Ovary (tissue), 9 donors: ENCODE data around the gene LIMS2. TPM values are rescaled to one million over a fixed set of nuclear protein-coding genes. Genes with fewer than 3 reads are reported as not detected.

ENCODE experiments used
- DNase-seq, 5 donors: peaks; one replicate each; pipeline ENCODE4 v3.0.0-alpha.2; 2019 to 2020
- H3K27ac ChIP-seq, 2 donors: fragments of 200-600 bp; one replicate each; pipeline versions ENCODE4 v1.5.1 to v1.8.0; 2019 to 2022
- H3K27me3 ChIP-seq: fragments of 200-600 bp; one replicate; pipeline ENCODE4 v1.8.0; 2022
- H3K36me3 ChIP-seq: fragments of 200-600 bp; sonication (generic); one replicate; pipeline ENCODE4 v1.5.1; 2019
- H3K4me1 ChIP-seq: one replicate; pipeline ENCODE4 v1.8.1; 2013; ENCODE audit warnings: mild to moderate bottlenecking, moderate library complexity; ENCODE audit not compliant: insufficient read depth
- H3K4me3 ChIP-seq: fragments of 200-600 bp; sonication (generic); one replicate; pipeline ENCODE4 v1.5.1; 2017
- H3K9me3 ChIP-seq, 2 donors: fragments of 200-600 bp in 1 of 2; sonication (generic) in 1 of 2; one replicate each; pipeline versions ENCODE4 v1.5.1 to v1.8.1; 2013 to 2019; ENCODE audit warnings: mild to moderate bottlenecking in 1 of 2, moderate library complexity in 1 of 2
- CTCF ChIP-seq, 3 donors: fragments of 450-650 bp in 2 of 3; fragments of 200-600 bp in 1 of 3; IDR thresholded peaks; one replicate each; pipeline versions ENCODE4 v1.5.1 to v1.8.0; 2016 to 2022; ENCODE audit warnings: antibody characterized with exemption in 3 of 3, mild to moderate bottlenecking in 1 of 3
- EP300 ChIP-seq: sonication (generic); formaldehyde crosslinking; IDR thresholded peaks from one replicate; pipeline ENCODE4 v1.6.1; 2017; ENCODE audit warnings: antibody characterized with exemption
- POLR2A ChIP-seq: fragments of 450-650 bp; IDR thresholded peaks from one replicate; pipeline ENCODE4 v1.6.1; 2017; ENCODE audit warnings: antibody characterized with exemption, mild to moderate bottlenecking, moderate library complexity
- WGBS, 3 donors: extraction: QIAGEN DNeasy Blood & Tissue Kit in 1 of 3; methylation state at CpG; one replicate each; pipeline versions ENCODE4 v1.1.5 to v1.1.7; 2013 to 2017; 5-methylcytosine and 5-hydroxymethylcytosine counted together
- intact Hi-C, 4 donors: fragments of 100-400 bp; cut with DNase I; formaldehyde crosslinking; loops; one replicate each; pipeline versions ENCODE4 v1.11.0 to v1.15.1; 2022 to 2023
- polyA plus RNA-seq, 2 donors: library from polyadenylated mRNA; stranded (reverse); fragments of 200-250 nt in 1 of 2; fragments of 350-450 nt in 1 of 2; fragmentation: Illumina TruSeq in 1 of 2; extraction: RNeasy Lipid Tissue Mini Kit (QIAGEN cat#74804) in 1 of 2; gene quantifications; one replicate each; pipeline ENCODE4 v1.2.3, GENCODE V29; 2013 to 2014
- total RNA-seq, 7 donors: library from RNA; depleted of rRNA in 2 of 7; stranded (reverse); fragments of >200 nt in 2 of 7; fragmentation: NEBNext Ultra II Directional in 3 of 7; extraction: Animal tissue kit (Norgen Biotek cat#: 25700) in 3 of 7; gene quantifications; one replicate each; pipeline versions ENCODE4 v1.1.0 to v1.2.4, GENCODE V29; 2016 to 2023
- donor health status: DM: no; HTN: no; CAD: no; lungs with moderate emphysema.
- donor health status: DM: no; HTN: no; CAD: no.
- donor health status: Bipolar disorder and iron deficiency.
- donor health status: DM: yes; HTN: yes; CAD: no.
- donor health status: DM: no; HTN: no; CAD: no.
- donor health status: DM: yes; HTN: yes; CAD: no.

Gene LIMS2
- total and polyA plus RNA-seq, 9 donors: 3.8 to 70.4 (median 19.1) TPM

- Histone ChIP-seq H3K36me3 (no peaks in the 10 kb centered on the region), H3K27ac (no peak overlapping the region), H3K4me1 (peaks cover 4% of the 10 kb centered on the region), H3K27me3 (no peaks in the 10 kb centered on the region), H3K9me3 (no peaks in the 10 kb centered on the region), H3K4me3 (no peak overlapping the region)
- no peak for DNase-seq
- intact Hi-C loops: no loop called here
- 93 to 95% (median 93%) methylated on average over 18 to 19 of the region's 19 CpGs for WGBS, 3 donors
- no peak for TF ChIP-seq CTCF (IDR thresholded peaks at IDR 0.05)
- TF ChIP-seq POLR2A: no peak
- no peak for TF ChIP-seq EP300
These were observed 39.7 kb downstream of the LIMS2 start for GRCh38 chr2:127635380-127636237.

- Histone ChIP-seq H3K27me3 (no peaks in the 10 kb centered on the region), H3K4me3 (no peak overlapping the region), H3K27ac (no peak overlapping the region), H3K36me3 (no peaks in the 10 kb centered on the region), H3K4me1 (peaks cover 4% of the 10 kb centered on the region), H3K9me3 (no peaks in the 10 kb centered on the region)
- intact Hi-C loops: no loop called here
- DNase-seq: no peak
- WGBS, 3 donors: 89 to 92% (median 90%) methylated on average over 17 of the region's 17 CpGs
- TF ChIP-seq CTCF (IDR thresholded peaks at IDR 0.05): no peak
- no peak for TF ChIP-seq EP300
- TF ChIP-seq POLR2A: no peak
These were observed 40.5 kb downstream of the LIMS2 start for GRCh38 chr2:127634626-127635379.

- no peaks in the 10 kb centered on the region for H3K9me3 ChIP-seq
- TF ChIP-seq POLR2A: no peak
- TF ChIP-seq CTCF (IDR thresholded peaks at IDR 0.05): no peak
- no peak for TF ChIP-seq EP300
- no peak overlapping the region for H3K27ac ChIP-seq
- intact Hi-C loops: no loop called here
- peaks cover 4% of the 10 kb centered on the region for H3K4me1 ChIP-seq
- H3K27me3 ChIP-seq: no peaks in the 10 kb centered on the region
- 66 to 85% (median 71%) methylated on average over 14 to 16 of the region's 16 CpGs for WGBS, 3 donors
- H3K4me3 ChIP-seq: no peak overlapping the region
- DNase-seq: no peak
- no peaks in the 10 kb centered on the region for H3K36me3 ChIP-seq
These were observed 41.2 kb downstream of the LIMS2 start for GRCh38 chr2:127634066-127634617.

- no peaks in the 10 kb centered on the region for H3K9me3 ChIP-seq
- peaks cover 4% of the 10 kb centered on the region for H3K4me1 ChIP-seq
- 53 to 63% (median 58%) methylated on average over 9 of the region's 9 CpGs for WGBS, 3 donors
- no peak for DNase-seq
- intact Hi-C loops: no loop called here
- no peaks in the 10 kb centered on the region for H3K36me3 ChIP-seq
- no peak overlapping the region for H3K27ac ChIP-seq
- TF ChIP-seq POLR2A: no peak
- TF ChIP-seq CTCF (IDR thresholded peaks at IDR 0.05): no peak
- TF ChIP-seq EP300: no peak
- H3K4me3 ChIP-seq: no peak overlapping the region
- no peaks in the 10 kb centered on the region for H3K27me3 ChIP-seq
These were observed 41.7 kb downstream of the LIMS2 start for GRCh38 chr2:127633556-127634065.
